Left ventricle myocardium superior (tissue), 1 donor: ENCODE measurements around the gene LMTK2. TPM values are rescaled to one million over a fixed set of nuclear protein-coding genes. Genes with fewer than 3 reads are reported as not detected.

Source experiments
- total RNA-seq: library from RNA; stranded (reverse); fragmentation: NEBNext Ultra II Directional; extraction: Animal tissue kit (Norgen Biotek cat#: 25700); gene quantifications from one replicate; pipeline ENCODE4 v1.2.1, GENCODE V29; 2021
- donor health status: DM: no; HTN: yes; CAD: no; lungs with severe emphysema.

LMTK2 gene
- total RNA-seq, 1 donor from 2014 or later = 24.7 TPM

Other genes starting within 250 kb of the LMTK2 start
- gene ASNS, start 234.5 kb upstream of the LMTK2 start, total RNA-seq = 7.5 TPM
- gene OCM2, start 116.7 kb upstream of the LMTK2 start, total RNA-seq = not detected
- gene BHLHA15, start 104.6 kb downstream of the LMTK2 start, total RNA-seq = not detected
- gene TECPR1, start 145.4 kb downstream of the LMTK2 start, total RNA-seq = 25.2 TPM
- gene BRI3, start 174.8 kb downstream of the LMTK2 start, total RNA-seq = 269 TPM